GM21367 (cell line): Measurements from ENCODE around the gene TDRD5.
"Not testable (repeated sequence)": the region's sequence is repeated elsewhere in the genome, so short reads cannot be mapped to it uniquely, and the experiment has no call there.

Experiments
- ATAC-seq: cut with Tn5 transposase; IDR thresholded peaks from one replicate; pipeline ENCODE4 v1.9.1; 2021; ENCODE audit not compliant: unreplicated experiment

The TDRD5 gene

DNA sequence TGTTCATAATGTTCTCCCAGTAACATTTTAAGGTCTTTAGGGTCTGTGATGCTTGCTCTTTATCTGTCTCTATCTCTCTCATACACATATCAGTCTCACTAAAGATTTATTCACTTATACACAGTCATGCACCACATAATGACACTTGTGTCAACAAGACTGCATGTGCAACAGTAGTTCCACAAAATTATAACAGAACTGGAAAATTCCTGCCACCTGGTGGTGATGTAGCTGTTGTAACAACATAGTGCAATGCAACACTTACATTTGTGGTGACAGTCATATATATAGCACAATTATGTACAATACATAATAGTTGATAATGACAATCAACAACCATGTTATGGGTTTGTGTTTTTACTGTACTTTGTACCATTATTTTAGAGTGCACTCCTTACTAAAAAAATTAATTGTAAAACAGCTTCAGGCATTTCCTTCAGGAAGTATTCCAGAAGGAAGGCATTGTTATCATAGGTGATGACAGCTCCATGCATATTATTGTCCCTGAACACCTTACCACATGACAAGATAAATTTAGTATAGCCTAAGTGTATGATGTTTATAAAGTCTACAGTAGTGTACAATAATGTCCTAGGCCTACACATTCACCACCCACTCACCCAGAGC lies 8.1 kb downstream of the TDRD5 start:
- no peak for ATAC-seq

GRCh38 chr1:179601093-179601492 lies 9.5 kb downstream of the TDRD5 start:
- ATAC-seq = no peak

GRCh38 chr1:179612361-179612760 lies 20.7 kb downstream of the TDRD5 start:
- ATAC-seq = no peak

DNA sequence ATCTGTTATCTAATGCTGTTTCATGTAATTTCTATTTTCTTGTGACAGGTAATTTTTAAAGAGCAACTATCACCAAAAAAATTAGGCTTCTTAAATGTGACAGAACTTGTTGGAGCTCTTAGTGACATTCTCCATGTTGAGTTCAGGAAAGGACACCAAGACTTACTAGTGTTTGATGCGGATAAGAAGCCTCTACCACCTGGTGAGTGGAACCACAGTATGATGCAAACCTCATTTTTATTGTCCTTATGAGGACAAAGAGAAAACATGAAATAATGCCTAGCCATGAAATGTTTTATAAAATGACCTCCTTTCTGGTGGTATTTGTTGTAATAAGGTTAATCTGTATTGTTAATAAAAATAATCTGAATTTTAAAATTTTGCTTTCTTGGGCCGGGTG lies 39.1 kb downstream of the TDRD5 start:
- ATAC-seq = no peak

- peak; percentile 75 for ATAC-seq
These were observed 41.2 kb downstream of the TDRD5 start for GRCh38 chr1:179632868-179633267.

DNA sequence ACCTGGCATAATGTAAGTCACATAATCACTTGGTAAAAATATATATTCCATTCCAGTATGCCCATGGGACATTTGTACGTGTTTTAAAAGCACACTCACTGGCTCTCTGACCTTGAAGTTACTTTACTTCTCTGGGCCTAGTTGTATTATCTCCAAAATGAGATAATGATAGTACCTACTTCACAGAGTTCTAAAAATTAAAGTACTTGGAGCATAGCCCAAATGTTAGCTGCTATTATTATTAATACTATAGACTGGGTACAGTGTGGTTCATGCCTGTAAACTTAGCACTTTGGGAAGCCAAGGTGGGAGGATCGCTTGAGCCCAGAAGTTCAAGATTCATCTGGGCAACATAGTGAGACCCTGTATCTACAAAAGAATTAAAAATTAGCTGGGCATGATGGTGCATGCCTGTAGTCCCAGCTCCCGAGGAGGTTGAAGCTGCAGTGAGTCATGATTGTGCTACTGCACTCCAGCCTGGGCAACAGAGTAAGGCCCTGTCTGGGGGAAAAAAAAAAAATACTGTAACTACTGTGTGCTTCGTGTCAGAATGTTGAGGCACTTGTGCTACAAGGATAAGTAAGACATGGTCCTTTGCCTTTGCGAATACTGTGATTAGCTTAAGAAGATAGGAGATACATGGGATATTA lies 45.7 kb downstream of the TDRD5 start:
- no peak for ATAC-seq

DNA sequence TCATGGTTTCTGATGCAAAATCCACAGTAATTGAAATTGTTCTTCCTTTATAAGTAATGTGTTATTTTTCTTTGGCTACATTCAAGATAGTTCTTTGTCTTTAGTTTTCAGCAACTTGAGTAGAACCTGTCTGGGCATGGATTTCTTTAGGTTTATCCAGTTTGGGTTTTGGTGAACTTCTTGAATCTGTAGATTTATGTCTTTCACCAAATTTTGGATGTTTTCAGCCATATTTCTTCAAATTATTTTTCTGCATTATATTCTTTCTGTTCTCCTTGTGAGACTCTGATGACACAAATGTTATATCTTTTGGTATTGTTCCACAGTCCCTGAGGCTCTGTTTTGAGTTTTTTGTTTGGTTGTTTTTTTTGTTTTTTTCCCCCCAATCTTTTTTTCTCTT lies 69.4 kb downstream of the TDRD5 start:
- ATAC-seq = no peak

DNA sequence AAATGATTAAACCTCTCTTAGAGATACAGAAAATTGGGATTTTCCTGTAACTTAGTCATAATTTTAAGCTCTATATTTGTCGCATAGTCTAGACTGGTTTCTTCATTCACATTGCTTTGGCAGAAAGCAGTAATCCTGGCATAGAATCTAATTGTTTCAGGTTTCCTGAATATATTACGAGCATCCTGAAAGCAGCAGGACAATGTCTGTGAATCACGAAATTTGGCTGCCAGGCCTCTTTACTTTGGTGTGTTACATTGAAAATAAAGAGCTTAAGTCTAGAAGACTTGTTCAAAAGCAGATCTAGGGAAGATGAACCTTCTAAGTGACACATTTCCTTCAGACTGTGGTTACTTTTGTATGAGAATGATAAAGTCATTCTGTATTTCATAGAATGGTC lies 72.2 kb downstream of the TDRD5 start:
- ATAC-seq = no peak

GRCh38 chr1:179677882-179678281 lies 86.2 kb downstream of the TDRD5 start:
- ATAC-seq = no peak

DNA sequence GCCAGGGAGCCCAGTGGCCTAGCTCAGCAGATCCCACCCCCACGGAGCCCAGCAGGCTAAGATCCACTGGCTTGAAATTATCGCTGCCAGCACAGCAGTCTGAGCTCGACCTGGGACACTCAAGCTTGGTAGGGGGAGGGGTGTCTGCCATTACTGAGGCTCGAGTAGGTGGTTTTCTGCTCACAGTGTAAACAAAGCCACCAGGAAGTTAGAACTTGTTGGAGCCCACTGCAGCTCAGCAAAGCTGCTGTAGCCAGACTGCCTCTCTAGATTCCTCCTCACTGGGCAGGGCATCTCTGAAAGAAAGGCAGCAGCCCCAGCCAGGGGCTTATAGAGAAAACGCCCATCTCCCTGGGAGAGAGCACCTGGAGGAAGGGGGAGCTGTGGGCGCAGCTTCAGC lies 102.9 kb downstream of the TDRD5 start:
- not testable (repeated sequence) for ATAC-seq

- ATAC-seq = no peak
These were observed 111.4 kb downstream of the TDRD5 start for GRCh38 chr1:179702946-179703539.

DNA sequence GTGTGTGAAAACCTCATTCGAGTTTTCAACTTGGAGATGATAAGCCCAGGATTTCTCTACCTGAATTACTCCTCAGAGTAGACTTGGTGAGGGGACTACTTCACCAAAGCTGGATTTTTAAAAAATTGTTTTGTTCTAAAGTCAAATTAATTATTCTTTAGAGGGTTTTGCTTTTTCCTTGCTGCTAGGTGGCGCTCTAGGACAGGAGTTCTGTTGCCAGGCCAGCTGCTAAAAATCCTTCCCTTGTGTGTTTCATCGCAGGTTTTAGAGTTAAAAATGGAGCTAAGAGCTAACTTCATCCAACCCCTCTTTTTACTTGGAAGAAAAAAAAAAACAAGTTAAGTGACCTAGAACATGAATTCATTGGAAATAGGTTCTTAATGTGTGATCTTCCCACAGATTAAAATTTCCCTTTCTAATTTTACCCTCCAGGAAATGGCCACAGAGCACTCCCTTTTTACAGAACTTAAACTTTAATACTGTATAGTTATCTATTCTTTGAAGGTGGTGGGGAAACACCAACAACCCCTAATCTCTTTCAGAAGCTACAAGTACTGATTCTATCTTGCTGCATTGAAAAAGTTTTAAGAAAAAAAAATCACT lies 114.8 kb downstream of the TDRD5 start:
- ATAC-seq = no peak

DNA sequence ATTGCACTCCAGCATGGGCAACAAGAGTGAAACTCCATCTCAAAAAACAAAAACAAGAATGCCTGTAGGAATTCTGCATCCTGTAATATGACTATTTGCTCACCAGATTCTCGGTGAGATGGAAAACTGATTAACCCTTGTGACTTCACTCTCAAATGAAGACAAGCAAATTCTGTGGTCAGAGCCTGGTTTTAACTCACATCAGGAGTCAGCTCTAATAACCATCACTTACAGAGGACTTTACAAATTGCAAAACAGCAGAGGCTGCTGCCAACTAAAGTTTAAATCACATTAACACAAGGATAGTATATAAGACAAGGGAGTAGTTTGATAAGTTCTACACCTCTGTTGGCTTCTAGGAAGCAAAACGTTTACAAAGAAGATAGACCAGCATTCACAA lies 115.8 kb downstream of the TDRD5 start:
- ATAC-seq = no peak

- no peak for ATAC-seq
These were observed 117.0 kb downstream of the TDRD5 start for GRCh38 chr1:179708434-179709195.

DNA sequence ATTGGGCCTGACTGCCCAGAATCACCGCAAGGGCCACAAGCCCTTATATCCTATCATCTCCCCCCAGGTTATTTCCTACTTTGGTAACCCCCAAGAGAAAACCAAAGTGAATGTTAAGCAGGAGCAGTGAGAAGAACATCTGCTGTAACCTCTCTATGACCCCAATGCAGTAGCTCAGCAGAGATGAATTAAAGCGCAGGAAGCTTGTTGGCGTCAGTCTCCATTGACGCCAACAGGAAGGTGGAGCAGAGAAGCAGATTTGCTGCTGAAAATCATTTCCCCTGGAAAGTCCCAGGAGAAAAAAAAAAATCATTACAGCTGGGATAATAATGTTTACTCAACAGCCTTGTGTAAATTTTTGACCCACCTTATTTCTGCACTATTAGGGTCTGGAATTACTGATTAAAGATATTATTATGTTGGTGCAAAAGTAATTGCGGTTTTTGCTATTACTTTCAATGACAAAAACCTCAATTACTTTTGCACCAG lies 118.3 kb downstream of the TDRD5 start:
- ATAC-seq = no peak

DNA sequence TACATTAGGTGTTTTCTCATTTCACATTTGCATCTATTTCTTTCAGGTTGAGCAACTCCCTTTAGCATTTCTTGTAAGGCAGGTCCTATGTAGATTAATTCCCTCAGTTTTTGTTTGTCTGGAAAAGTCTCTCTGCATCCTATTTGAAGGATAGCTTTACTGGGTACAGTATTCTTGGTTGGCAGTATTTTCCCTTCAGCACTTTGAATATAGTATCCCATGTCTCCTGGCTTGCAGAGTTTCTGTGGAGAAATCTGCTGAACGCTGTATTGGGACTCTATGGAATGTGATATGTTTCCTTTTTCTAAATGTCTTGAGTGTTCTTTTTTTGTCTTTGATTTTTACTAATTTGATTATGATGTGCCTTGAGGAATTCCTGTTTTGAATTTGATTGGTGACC lies 122.5 kb downstream of the TDRD5 start:
- no peak for ATAC-seq

- ATAC-seq = no peak
These were observed 123.0 kb downstream of the TDRD5 start for GRCh38 chr1:179714623-179715022.

DNA sequence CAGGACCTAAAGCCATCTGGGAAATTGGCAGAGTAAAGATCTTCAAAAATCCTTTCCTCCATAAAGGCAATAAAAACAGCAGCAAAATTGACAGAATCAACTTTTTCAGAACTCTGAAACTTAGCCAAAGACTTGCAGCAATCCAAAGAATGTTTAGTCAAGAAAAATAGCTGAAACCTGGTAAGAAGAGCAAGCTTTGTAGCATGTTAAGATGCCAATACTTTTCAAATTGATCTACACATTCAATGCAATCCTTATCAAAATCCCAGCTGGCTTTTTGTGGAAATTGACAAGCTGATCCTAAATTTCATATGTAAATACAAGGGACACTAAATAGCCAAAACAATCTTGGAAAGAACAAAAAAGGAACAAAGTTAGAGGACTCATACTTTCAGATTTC lies 127.6 kb downstream of the TDRD5 start:
- no peak for ATAC-seq

- ATAC-seq = no peak
These were observed 136.6 kb downstream of the TDRD5 start for GRCh38 chr1:179728271-179728670.

DNA sequence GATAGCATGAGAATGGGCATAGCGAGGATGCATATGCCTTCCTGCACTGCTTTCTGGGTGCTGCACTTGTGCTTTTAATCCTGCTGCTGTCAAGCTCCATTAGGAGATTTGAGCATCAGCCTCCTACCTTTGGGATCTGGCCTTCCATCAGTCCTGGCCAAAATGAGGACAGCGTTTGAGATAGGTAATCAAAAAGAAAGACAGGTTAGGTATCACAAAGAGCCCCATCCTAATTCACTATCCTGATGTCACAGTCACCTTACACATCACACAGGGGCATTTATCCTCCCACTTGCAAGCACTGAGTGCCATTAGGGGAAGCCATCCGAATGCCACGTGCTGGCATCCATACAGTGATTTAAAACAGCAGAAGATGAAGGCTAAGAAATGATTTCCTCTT lies 138.2 kb downstream of the TDRD5 start:
- ATAC-seq = no peak

GRCh38 chr1:179731643-179732042 lies 140.0 kb downstream of the TDRD5 start:
- ATAC-seq = no peak
